GM18502 (cell line): ENCODE measurements around the gene MARK4.
"Not testable (repeated sequence)": the region's sequence is repeated elsewhere in the genome, so short reads cannot be mapped to it uniquely, and the experiment has no call there.

Experiments used
- ATAC-seq: cut with Tn5 transposase; IDR thresholded peaks from one replicate; pipeline ENCODE4 v1.9.1; 2021; ENCODE audit warnings: mild to moderate bottlenecking; ENCODE audit not compliant: unreplicated experiment, poor library complexity

MARK4 gene

DNA sequence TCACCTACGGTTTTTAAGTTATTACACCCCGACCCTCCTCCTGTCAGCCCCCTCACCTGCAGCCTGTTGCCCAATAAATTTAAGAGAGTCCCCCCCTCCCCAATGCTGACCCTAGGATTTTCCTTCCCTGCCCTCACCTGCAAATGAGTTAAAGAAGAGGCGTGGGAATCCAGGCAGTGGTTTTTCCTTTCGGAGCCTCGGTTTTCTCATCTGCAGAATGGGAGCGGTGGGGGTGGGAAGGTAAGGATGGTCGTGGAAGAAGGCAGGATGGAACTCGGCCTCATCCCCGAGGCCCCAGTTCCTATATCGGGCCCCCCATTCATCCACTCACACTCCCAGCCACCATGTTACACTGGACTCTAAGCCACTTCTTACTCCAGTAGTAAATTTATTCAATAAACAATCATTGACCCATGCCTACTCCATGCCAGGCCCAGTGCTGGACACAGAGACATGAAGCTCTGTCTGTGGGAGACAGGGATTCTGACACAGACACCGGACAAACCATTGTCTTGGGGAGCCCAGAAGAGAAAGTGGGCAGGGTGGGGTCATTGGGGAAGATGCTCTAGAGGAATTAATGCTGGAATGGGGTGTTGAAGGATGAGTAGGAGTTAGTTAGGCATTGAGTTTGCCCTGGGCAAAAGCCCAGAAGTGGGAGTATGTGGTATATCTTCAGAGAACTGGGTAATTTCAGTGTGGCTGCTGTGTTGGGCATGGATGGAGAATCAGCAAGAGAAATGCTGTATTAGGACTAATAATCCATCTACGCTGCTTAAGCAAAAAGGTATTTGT is 52.4 kb downstream of the MARK4 start:
- ATAC-seq: no peak

DNA sequence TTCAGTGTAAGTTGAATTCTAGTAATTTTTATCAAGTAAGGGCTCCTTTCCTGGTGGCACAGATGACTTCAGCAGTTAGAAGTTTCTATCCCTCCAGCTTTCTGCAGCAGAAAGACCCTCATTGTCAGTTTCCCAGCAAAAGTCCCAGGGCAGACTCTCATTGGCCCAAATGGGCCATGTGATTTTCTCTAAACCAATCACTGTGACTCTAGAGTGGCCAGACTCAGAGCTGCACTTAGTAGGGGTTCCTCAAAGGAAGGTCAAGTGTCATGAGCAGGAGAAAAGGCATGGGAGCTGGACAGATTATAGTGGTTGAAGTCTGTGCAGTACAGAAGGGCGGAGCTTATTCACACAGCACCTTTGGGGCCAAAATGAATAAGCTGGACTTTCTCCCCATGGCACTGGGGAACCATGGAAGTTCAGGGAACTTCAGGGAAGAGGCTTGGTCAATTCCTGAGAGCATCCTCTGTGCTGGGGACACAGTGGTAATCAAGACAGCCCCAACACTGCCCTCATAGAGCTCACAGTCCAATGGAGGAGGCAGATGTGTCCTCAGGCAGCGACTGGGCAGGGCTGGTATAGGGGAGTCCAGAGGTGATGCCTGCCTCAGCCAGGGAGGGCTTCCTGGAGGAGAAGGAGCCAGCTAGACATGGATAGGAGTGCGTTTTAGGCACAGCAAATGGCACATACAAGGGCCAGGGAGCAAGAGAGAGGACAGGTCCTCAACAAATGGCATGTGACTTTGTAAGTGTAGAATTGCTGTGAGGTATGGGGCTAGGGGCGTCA is 53.3 kb downstream of the MARK4 start:
- no peak for ATAC-seq

DNA sequence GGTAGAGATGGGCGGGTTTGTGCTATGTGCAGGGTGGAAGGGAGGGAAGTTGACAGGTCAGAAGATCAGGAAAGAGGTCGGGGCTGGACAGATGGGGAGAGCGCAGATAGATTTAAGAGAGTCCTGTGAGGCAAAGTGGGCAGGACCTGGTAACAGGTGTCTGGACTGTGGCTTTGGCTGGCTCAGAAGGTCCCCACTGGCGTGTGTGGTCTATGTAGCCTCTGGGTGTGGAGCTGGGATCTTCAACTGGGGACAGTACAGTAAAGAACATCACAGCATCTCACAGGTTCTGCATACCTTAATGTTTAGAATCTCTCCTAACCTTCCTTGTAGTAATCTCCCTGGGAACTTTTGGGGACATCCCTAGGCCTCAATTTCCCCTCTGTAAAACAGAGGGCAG is 53.9 kb downstream of the MARK4 start:
- ATAC-seq: no peak

DNA sequence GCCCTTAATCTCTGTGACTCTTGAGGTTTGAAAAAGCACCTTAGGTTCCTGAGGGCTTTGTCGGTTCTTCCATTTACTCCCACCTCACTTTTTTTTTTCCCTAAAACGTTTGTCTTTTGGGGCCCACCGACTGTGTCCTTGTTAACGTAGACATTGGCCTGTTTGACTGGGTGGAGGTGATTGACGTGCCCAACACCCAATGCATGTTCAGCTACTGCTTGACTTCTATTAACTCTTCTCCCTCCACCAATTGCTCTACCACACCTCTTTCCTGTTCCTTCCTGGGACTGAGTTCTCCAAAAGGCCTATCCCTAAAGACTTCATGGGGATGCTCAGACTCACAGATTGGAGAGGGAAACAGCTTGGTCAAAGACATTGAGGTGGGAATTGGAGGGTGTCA is 54.4 kb downstream of the MARK4 start:
- ATAC-seq: no peak

DNA sequence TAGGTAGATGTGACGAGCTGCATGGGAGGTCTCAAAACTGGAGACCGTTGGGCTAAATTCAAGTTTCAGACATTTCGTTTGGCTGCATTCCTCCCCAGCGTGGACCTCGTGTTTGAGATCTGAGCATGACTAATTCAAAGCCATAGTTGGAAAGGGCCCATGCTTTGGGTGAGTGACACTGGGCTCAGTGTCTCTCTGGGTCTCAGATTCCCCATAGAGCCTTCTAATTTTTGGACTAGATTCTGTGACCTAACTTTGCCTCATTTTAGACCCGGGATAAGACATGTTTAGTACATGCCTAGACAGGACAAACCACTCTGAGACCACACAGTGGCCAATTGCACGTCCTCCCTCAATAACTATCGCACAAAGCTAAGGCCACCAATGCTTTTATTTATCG is 55.0 kb downstream of the MARK4 start:
- ATAC-seq: no peak

DNA sequence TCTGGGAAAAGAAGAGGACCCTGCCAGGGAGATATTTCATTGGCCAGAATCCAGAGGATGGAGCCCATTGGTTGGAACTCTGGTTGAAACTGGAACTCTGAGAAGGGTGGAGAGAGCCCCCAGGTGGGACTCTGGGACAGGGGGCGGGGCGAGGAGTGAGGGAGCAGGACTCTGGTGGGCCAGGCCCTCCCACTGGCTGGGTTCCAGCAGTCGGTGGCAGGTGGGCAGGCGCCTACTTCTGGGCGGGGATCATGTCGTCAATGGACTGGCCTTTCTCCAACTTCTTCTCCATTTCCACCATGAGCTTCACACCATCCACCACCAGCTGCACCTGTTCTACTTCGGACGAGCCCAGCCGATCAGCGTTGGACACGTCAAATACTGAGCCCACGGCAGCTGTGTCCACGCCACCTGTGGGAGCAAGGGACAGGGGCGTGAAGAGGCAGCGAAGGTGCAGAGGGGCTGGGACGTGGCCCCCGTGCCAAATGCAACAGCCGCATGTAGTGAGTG is 55.5 kb downstream of the MARK4 start:
- no peak for ATAC-seq

DNA sequence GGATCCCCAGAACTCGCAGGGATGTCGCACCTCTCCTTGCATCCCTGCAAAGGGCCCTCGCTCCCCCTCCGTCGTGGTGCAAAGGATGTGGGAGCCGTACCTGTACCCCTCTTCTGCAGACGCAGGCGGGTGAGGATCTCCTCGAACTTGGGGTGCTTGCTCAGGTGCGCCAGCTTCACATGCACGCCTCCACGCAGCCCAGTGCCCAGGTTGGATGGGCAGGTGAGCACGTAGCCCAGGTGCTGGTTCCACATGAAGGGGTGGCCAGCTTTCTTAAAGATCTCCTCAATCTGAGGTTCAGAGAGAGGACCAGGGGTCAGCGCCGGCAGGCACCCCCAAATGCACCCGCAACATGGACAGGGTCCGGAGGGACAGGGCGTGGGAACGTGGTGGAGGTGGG is 56.3 kb downstream of the MARK4 start:
- ATAC-seq: no peak

DNA sequence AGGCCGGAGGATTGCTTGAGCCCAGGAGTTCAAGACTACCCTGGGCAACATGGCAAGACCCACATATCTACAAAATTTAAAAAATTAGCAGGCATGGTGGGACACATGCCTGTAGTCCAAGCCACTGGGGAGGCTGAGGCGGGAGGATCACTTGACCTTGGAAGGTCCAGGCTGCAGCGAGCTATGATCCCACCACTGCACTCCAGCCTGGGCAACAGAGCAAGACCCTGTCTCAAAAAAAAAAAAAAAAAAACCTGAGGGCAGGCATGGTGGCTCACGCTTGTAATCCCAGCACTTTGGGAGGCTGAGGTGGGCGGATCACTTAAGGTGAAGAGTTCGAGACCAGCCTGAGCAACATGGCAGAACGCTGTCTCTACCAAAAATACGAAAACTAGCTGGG is 58.3 kb downstream of the MARK4 start:
- not testable (repeated sequence) for ATAC-seq

DNA sequence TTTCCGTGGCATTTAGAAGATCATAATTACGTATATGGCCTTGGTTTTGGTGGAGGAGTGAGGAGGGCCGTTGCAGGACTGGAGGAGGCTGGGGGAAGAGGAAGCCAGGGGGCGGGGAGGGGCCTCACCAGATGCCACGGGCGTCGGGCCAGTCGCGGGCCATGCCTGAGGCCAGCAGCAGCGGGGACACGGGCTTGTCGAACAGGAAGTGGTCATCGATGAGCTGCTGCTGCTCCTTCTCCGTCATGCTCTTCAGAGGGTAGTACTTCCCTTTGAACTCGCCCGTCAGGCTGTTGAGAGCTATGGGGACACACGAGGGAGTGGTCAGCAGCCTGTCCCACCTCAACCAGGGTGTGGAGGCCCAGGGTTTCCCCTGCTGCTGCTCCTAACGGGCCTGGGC is 60.5 kb downstream of the MARK4 start:
- no peak for ATAC-seq

DNA sequence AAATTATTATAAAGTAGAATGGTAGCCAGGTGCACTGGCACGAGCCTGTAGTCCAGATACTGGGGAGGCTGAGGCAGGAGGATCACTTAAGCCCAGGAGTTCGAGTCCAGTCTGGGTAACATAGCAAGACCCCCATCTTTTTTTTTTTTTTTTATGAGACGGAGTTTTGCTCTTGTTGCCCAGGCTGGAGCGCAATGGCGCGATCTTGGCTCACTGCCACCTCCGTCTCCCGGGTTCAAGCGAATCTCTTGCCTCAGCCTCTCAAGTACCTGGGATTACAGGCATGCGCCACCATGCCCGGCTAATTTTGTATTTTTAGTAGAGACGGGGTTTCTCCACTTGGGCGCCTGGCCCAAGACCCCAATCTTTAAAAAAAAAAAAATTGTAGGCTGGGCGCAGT is 61.2 kb downstream of the MARK4 start:
- not testable (repeated sequence) for ATAC-seq

DNA sequence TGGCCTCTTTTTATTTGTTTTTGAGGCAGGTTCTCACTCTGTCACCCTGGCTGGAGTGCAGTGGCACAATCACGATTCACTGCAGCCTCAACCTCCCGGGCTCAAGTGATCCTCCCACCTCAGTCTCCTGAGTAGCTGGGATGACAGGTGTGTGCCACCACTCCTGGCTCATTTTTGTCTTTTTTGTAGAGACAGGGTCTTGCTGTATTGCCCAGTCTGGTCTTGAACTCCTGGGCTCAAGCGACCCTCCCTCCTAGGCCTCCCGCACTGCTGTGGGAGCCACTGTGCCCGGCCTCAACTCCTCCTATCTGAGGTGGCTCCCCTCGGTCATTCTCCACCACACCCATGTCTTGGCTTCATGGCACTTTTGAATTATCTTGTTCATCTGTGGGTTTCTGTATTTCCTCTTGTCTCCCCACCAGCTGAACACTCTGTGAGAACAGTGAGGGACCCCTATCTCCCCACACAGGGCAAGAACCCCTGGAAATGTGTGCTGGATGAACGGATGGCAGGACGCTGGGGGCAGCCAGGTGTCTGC is 63.7 kb downstream of the MARK4 start:
- no peak for ATAC-seq

DNA sequence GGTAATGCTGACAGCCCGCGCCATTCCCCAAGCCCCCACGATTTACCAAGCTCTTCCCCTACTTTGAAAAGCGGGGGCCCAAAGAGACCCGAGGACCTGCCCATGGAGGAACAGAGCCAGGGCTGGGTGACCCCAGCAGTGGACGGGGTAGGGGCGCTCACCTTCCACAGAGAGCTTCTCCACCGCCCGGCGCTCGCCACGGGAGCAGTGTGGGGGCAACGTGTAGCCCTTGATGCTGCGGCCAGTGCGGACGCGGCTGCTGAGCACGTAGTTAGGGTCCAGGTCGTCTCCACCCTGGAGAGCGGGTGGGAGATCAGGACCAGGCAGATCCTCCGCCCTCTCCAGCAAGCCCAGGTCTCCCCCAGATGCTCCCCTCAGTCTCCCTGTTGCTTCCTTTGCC is 64.2 kb downstream of the MARK4 start:
- ATAC-seq: no peak

DNA sequence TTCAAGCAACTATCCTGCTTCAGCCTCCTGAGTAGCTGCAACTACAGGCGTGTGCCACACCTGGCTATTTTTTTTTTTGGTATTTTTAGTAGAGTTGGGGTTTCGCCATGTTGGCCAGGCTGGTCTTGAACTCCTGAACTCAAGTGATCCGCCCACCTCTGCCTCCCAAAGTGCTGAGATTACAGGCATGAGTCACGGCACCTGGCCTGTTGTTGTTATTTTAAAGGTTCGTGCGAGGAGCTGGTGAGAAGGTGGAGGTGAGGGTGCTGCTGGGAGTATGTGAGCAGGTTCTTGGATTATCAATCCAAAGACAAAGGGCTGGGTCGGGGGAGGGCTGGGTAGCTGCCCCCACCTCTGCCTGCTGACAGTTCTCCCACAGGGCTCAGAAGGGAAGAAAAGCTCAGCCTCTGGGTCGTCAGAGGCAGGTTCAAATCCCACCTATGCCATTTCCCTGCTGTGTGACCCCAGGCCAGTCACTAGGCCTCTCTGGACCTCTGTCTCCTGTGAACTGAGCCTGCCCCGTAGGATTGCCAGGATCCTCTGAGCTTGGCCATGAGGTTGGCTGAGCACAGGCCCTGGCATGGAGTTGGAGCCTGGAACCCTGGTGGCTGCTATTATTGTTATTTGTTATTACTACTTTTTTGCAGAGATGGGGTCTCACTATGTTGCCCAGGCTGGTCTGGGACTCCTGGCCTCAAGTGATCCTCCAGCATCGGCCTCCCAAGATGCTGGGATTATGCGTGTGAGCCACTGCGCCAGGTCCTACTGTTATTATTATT is 70.1 kb downstream of the MARK4 start:
- ATAC-seq: no peak

DNA sequence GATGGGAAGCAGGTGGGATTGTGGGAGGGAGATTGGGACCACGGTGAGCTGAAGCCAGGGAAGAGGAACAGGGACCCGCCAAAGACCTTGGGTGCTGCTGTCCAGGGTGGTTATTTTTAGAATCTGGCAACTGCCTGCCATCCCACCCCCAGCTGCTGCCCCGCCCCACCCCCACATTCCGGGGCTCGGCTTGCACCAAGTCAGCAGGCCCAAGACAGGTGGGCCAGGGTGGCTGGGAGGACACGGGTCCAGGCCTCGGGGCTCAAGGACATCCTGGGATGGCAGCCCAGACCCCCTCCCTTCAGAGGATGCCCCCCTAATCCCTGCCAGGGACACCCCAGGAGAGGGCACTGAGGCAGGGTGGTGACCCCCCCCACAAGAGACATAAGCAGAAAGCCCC is 70.8 kb downstream of the MARK4 start:
- ATAC-seq: no peak

DNA sequence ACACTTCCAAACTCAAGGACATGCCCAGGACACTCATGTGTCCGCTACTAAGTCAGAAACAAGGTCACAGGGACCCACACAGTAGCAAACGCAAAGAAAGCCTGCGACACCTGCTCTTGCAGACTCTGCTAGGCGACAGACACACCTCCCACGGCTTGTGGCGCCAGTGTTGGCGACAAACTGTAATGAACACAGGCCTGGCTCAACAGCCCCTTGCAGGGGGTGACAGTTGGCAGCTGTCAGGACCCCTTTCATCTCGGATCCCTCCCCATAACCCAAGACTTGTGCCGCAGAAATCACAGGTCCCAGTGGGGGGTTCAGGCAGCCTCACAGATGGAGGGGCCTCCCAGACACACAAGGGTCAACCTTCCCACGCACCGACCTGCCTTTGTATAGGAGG is 71.2 kb downstream of the MARK4 start:
- ATAC-seq: no peak

DNA sequence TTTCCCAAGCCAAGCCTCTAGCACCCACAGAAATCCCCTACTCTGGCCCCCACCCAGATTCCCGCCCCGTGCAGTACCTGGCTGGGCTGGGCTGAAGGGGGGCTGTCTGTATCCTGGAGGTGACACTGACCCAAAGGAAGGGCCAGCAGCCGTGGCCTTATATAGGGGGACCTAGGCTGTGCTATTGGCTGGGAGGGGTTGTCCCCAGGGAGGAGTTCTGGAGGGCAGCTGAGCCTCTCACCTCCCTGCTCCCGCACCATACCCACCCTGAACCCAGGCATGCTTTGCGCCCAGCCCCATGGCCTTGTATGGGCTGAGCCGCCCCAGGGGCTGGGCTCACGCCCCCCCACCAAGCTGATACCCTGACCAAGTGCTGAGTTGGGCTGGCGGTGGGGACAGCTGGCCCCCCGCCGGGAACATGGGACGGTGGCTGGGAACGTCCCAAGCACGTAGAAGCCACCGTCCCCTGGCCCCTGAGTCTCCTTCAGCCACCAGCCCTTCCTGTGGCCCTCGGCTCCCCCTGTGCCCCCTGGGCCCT is 71.7 kb downstream of the MARK4 start, which contains the start of gene CKM:
Gene CKM (minus strand): TSS at position 132 of the 538 bp plus-strand sequence. CDS start 3,162 bp downstream, outside the sequence.
- no peak for ATAC-seq

DNA sequence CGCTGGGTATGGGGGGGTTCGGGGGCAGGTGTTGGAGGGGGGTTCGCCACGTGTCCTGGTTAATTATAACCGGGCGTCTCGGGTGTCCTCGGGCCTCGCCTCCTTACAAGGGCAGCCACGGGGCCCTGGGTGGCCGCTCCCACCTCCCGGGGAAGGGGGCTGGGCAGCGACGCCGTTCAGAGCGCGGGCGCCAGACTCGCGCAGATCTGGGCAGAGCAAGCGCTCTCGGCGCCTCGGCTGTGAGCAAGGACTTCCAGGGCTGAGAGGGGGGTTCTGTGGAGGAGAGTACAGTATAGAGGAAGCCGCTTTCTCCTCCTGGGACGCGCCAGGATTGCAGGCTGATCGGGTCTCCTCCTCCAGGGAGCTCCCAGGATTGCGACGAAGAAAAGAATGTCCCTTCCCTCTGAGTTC is 72.6 kb downstream of the MARK4 start:
- ATAC-seq: no peak

DNA sequence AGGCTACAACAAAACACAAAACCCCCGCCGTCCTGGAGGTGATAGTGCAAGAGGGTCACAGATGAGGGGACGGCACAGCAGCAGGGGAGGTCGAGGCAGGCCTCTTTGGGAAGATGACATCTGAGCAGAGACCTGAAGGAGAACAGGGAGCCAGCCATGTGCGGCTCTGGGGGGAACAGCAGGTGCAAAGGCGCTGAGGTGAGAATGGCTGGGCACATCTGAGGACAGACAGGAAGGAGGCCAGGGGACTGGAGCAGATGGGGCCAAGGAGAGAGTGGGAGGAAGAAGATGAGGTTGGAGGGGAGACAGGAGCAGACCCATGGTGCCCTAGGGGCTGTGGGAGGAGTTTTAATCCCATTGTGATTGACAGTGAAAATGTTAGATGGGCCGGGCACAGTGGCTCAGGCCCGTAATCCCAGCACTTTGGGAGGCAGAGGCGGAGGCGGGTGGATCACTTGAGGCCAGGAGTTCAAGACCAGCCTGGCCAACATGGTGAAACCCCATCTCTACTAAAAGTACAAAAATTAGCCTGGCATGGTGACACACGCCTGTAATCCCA is 73.4 kb downstream of the MARK4 start:
- no peak for ATAC-seq

DNA sequence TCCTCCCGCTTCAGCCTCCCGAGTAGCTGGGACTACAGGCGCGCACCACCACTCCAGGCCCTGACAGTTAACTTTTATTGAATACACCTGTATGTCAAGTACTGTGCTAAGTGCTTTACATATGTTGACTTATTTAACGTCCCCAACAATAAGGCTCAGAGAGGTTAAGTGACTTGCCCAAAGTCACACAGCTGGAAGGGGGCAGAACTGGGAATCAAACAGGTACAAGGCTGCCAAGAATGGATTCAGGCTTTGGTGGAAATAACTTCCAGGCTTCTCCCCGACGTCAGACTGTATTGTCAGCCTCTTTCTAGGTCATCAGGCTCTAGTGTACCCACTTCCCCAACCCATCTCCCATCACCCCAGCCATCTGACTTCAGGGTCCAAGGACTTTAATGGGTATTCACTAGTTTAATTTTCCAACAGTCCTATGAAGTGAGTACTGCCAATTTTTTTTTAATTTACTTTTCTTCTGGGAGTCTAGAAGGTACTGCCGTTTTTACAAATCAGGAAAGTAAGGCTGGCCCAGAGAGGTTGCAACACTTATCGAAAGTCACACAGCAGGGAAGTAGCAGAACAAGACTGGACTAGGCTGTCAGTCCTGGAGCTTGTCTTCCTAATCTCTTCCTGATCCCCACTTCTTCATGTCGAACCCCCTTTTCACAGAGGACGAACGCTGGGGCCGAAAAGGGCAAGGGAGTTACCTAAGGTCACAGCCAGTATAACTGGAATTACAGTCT is 76.5 kb downstream of the MARK4 start:
- ATAC-seq: no peak
